NAMALWA (cell line): ENCODE results near the gene PARD6B.
"Not testable (repeated sequence)": the region's sequence is repeated elsewhere in the genome, so short reads cannot be mapped to it uniquely, and the experiment has no call there.

ENCODE experiments used
- DNase-seq: peaks from one replicate; pipeline ENCODE4 v3.0.0-alpha.2; 2015; ENCODE audit warnings: low spot score

Gene PARD6B

DNA sequence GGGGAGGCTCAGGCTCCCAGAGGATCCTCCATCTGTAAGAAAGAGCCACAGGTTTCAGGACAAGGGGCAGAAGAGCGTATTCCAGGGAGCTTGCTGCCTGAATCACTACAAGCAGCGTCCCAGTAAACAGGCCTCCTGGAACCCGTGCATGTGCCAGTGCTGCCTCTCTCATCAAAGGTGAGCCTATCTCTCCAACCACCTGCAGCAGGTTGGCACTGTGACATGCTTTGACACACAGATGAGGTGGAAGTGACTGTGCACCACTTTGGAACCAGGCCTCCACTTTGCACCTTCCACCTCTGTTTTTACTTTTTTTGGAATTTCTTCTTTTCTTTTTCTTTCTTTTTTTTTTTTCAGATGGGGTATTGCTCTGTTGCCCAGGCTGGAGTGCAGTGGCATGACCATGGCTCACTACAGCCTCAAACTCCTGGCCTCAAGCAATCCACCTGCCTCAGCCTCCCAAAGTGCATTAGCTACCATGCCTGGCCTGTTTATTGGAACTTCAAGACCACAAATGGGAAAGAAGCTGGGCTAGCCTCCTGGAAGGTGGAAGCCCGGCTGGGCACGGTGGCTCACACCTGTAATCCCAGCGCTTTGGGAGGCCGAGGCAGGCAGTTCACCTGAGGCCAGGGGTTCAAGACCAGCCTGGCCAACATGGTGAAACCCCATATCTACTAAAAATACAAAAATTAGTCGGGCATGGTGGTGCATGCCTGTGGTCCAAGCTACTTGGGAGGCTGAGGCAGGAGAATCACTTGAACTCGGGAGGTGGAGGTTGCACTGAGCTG is 27.5 kb upstream of the PARD6B start:
- DNase-seq: not testable (repeated sequence)

DNA sequence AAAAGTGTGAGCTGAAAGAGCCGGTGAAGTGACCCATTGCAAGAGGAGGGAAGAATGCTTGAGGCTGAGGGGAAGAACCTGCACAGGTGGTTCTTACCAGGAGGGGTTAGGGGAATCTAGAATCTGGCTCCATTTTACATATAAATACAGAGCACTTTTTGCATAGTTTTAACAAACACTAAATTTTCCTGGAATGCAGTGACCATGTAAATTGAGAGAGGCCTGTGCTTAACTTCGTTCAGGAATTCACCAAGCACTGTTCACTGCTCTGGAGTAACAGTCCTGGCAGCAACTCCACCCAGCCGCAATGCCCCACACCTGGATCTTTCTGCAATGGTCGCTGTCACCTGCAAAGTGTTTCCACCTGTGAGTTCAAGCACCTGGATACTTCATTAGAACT is 26.9 kb upstream of the PARD6B start:
- no peak for DNase-seq

DNA sequence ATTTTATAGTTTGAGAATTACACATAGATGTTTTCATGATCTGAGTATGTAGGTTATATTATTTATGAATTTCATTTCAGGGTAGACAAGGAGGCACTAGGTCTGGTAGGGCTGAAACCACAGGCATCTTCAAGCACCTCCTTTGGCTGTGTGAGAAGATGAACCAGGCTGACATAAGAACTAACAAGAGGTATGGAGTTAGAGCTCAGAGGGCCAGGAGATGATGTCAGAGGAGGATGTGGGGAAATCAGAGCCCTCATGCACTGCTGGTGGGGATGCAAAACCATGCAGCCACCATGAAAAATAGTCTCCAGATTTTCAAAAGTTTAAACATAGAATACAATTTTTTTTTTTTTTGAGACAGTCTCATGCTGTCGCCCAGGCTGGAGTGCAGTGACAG is 26.4 kb upstream of the PARD6B start:
- DNase-seq: no peak

DNA sequence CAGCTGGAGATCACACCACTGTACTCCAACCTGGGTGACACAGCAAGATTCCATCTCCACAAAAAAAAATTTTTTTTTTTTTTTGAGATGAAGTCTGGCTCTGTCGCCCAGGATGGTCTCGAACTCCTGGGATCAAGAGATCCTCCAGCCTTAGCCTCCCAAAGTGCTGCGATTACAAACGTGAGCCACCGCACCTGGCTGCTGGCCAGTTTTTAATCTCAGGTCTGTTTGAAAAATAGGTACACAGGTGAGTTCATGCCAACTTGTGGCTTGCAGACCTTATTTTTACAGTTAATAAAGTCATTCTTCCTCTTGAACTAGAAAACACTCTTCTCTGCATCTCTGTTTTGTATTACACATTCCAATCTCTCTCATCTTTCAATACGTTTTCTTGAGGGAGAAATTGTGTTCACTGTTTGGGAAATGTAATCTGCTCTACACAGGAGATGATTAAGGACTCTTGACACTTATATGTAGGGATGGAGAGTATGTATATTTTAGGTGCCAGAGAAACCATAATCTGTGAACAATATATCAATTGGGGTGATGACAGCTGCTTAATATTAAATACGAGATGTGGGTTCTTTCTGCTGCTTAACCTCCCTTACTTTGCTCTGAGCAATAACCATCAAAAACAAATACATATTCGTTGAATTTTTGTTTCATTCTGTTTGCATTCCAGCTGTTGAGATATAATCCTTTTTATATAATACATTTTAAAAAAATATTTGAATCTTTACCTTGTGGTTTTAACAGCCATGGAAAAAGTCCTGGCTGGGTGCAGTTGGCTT is 22.3 kb upstream of the PARD6B start:
- DNase-seq: no peak

DNA sequence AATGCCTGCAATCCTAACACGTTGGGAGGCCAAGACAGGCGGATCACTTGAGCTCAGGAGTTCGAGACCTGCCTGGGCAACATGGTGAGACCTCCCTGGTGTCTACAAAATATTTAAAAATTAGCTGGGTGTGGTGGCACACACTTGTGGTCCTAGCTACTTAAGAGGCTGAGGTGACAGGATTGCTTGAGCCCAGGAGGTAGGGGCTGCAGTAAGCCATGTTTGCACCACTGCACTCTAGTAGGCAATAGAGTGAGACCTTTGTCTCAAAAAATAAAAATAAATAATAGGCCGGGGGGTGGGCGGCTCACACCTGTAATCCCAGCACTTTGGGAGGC is 21.8 kb upstream of the PARD6B start:
- DNase-seq: no peak

DNA sequence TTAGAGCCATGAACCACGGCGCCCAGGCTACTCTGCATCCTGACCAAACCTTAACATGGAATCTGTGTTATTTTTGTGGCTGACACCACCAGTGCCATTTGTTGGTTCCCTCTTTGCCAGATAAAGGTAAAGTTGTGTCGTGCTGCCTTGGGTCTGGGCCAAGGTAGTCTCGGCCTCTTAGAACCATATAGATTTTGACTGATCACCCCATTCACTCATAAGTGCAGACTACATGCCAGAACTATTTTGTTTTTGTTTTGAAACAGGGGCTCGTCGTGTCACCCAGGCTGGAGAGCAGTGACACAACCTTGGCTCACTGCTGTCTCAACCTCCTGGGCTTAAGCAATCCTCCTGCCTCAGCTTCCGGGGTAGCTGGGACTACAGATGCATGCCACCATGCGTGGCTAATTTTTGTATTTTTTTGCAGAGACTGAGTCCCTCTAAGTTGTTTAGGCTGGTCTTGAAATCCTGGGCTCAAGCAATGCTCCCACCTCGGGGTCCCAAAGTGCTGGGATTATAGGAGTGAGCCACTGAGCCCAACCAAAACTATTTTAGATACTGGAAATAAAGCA is 20.8 kb upstream of the PARD6B start:
- DNase-seq: no peak

DNA sequence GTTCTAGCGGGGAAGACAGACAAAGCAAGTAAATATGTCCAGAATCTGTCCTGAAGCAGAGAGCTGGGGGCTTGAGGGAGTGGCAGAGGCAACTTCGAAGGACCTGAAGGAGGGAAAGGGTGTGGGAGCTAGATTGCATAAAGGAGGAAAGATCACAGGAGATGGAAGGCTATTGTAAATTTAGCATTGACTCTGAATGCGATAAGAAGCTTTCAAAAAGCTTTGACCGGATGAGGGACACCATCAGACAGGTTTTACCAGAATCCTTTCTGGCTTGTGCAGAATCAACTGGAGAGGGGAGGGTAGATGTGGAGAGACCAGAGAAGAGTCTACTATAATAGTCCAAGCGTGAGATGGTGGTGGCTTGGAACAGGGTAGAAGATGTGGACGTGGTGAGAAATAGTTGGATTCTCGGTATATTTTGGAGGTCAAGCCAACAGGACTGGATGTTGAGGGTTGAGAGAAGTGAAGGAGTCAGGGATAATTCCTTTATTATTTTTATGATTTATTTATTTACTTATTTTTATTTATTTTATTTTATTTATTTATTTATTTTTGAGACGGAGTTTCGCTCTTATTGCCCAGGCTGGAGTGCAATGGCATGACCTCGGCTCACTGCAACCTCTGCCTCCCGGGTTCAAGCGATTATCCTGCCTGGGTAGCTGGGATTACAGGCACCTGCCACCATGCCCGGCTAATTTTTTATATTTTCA is 20.1 kb upstream of the PARD6B start:
- no peak for DNase-seq

DNA sequence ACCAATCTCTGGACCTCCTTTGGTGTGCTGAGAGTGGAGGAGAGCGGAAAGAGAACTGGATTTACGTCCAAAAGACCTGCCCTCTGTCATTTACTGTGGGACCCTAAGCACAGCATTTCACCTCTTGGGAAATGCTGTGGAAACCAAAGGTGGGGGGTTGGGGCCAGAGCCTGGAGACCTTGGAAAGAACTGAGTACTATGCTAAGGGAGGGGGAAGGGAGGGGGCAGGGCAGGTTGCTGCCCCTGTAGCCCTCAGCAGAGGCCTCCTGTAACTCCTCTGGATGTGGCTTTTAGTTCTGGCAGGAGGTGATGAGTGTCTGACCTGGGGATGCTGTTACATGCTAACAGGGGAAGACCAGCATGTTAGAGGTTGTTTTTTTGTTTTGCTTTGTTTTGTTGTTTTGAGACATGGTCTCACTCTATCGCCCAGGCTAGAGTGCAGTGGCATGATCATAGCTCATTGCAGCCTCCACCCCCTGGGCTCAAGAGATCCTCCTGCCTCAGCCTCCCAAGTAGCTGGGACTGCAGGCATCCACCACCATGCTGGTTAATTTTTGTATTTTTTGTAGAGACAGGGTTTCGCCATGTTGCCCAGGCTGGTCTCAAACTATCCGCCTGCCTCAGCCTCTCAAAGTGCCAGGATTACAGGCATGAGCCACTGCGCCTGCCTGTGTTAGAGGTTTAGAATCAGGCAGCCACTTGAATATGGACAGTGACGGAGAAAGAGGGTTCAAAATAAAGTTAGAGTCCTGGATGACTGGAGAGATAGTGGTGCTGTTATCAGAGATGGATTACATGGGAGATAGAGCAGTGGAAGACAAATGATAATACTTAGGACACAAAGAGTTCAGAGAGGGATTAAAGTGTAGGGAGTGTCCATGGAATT is 18.4 kb upstream of the PARD6B start:
- DNase-seq: no peak

DNA sequence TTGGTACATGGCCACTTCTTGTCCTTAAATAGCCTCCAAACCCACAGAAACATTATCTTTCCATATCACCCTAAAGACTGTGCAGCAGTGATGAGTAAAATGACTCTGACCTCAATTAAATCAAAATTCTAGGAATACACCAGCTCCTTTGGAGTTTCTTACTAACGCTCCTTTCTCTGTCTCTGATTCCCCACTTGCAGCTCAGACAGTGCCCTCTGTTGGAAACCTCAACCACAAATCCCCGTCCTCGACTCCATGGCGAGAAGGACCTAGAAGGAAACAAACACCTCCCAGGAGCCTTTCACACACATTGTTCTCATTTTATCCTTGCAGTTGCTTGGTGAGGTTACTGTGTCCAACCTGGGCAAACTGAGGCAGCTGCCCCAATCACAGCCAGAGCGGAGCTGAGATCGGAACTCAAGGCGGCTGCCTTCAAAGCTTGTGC is 17.7 kb upstream of the PARD6B start:
- DNase-seq: no peak

DNA sequence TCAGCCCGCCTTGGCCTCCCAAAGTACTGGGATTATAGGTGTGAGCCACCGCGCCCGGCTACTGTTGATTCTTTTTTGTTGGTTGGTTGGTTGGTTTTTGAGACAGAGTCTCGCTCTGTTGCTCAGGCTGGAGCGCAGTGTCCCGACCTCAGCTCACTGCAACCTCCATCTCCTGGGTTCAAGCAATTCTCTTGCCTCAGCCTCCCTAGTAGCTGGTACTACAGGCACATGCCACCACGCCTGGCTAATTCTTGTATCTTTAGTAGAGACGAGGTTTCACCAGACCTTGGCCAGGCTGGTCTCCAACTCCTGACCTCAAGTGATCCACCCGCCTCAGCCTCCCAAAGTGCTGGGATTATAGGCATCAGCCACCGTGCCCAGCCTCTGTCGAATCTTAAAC is 17.0 kb upstream of the PARD6B start:
- DNase-seq: not testable (repeated sequence)

DNA sequence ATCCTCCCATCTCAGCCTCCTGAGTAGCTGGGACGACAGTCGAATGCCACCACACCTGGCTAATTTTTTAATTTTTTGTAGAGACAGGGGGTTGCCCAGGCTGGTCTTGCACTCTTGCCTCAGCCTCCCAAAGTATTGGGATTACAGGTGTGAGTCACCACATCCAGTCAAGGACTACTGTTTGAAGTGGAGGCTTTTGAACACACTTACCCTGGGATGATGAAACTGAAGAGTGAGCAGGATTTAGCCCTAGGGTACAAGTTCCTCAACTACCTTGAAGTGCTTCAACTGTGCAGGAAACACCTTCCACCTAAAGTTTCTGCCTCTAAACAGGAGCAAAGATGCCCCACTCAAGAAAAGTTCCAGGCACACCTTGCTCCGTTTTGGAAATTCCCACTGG is 15.7 kb upstream of the PARD6B start:
- no peak for DNase-seq

DNA sequence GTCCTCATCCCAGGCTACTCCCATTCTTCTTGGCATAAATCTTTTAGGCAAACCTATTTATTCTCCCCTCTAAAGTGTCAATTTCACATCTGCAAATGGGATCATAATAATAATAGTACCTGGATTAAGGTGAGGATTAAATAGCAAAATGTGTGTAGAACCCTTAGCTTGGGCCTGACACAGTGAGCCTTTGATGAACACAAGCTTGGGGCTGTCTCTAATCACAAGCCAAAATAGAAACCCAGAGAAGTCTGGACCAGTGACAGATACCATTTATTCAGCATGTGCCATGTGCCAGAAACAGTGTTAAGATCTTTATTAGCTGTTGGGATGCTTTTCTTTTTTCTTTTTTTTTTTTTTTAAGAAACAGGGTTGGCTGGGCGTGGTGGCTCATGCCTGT is 14.9 kb upstream of the PARD6B start:
- DNase-seq: no peak

DNA sequence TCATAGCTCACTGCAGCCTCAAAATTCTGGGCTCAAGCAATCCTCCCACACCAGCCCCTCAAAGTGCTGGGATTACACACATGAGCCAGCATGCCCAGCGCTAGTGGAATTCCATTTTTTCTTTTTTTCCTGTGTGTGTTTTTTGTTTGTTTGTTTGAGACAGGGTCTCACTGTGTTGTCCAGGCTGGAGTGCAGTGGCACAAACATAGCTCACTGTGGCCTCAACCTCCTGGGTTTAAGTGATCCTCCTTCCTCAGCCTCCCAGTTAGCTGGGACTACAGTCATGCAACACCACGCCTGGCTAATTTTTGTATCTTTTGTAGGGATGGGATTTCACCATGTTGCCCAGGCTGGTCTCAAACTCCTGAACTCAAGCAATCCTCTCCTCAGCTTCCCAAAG is 14.1 kb upstream of the PARD6B start:
- DNase-seq: no peak

DNA sequence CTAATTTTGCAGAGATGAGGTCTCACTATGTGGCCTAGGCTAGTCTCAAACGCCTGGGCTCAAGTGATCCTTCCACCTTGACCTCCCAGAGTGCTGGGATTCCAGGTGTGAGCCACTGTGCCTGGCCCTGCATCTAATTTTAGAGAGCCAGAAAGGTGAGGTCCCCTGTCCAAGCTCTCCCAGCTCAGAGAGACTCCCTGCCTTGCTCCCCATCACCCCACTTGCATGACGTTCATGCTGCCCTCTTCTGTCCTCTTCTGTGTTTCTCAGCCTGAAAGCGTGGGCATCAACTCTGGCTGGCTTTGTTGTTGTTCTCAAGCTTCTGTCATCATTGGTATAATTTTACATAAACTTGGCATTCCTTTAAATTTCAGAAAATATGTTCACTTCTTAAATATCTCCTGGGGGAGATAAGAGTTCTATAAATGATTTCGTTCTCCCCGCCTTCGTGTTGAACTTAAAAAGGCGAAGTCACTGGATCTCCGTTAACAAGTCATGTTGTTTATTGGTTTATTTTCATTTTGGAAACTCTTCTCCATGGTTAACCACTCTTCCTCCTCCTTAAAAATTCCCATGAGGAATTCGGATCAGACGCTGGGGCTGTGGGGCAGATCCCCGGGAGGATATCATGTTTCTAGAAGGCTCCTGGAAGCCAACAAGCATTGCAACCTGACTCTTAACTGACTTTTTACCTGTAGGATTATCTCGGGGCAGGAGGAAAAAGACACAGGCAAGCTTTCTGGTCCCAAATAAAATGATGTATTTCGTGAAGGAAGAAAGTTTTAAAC is 13.2 kb upstream of the PARD6B start:
- no peak for DNase-seq

DNA sequence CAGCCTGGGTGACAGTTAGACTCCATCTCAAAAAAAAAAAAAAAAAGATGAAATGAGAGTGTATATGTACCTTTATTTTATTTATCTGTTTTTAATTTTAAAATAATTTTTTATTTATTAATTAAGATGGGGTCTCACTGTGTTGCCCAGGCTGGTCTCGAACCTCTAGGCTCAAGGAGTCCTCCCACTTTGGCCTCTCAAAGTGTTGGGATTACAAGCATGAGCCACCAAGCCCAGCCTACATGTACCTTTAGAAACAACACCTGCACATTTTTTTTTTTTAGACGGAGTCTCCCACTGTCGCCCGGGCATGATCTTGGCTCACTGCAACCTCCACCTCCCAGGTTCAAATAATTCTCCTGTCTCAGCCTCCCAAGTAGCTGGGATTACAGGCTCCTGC is 12.1 kb upstream of the PARD6B start:
- no peak for DNase-seq

DNA sequence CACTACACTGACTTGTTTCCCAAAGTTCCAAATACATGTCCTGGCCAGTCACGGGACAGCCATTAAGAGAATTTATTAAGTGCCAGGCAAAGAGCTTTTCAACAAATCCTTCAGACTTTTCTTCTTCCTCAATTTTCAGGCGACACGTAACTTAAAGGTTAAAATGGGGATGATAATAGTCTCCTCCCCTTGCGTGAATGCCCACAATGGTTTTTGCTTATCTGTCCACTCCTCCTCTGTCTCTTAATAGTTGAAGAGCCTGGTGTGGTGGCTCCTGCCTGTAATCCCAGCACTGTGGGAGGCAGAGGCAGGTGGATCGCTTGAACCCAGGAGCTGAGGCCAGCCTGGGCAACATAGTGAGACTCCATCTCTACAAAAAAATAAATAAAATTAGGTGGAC is 11.4 kb upstream of the PARD6B start:
- no peak for DNase-seq

DNA sequence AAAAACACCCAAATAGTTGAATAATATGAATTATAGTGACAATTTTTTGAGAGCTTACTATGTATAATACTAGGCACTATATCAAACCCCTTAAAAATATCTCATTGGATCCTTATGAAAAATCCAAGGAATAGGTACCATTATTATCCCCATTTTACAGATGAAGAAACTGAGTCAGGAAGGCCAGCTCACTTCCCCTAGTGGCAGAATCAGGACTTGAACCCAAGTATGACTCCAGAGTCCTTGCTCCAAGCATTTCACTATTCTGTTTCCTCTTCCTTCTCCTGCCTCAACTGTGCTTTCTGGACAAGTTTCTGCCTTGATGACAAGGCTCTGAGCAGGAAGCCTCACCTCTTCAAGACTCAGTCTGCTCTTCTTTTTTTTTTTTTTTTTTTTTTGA is 10.8 kb upstream of the PARD6B start:
- no peak for DNase-seq

DNA sequence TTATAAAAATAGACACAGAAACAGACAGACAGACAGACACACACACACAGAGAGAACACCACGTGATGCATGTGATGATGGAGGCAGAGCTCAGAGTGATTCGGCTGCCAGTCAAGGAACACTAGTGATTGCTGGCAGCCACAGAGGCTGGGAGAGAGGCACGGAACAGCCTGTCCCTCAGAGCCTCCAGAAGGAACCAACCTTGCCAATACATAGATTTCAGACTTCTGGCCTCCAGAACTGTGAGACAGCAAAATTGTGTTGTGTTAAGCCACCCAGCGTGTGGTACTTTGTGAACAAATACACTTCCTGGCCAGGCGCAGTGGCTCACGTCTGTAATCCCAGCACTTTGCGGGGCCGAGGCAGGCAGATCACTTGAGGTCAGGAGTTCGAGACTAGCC is 9.5 kb upstream of the PARD6B start:
- no peak for DNase-seq

DNA sequence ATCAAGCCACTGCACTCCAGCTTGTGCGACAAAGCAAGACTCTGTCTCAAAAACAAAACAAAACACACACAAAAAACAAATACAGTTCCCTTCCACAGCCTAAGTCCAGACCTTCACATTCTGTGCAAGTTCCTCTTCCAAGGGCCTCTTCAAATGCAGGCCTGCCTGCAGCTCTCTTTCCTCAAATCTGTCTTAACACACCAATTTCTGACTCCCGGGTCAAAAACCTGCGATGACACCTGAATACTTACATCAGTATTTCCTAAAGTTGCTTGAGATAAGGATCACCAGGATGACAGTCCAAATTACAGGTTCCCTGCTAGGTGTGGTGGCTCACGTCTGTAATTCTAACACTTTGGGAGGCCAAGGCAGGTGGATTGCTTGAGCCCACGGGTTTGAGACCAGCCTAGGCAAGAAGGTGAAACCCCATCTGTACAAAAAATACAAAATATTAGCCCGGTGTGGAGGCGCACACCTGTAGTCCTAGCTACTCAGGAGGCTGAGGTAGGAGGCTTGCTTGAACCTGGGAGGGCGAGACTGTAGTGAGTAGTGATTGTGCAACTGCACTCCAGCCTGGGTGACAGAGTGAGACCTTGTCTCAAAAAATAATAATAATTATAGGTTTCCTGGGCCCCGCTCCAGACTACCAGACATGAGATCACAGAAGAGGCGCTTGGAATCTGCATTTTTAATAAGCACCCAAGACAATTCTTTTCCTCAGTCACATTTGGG is 8.8 kb upstream of the PARD6B start:
- DNase-seq: no peak

DNA sequence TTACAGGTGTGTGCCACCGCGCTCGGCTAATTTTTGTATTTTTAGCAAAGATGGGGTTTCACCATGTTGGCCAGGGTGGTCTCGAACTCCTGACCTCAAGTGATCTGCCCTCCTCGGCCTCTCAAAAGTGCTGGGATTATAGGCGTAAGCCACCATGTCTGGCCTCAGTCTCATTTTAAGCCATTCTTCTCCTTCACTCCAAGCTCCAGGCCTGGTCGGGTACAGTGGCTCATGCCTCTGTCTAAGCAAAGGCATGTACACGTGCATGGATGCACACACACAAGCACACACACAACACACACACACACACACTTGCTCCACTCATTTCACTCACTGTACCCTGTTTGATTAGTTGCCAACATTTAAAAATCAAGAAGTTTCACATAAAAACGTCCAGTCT is 7.7 kb upstream of the PARD6B start:
- no peak for DNase-seq
